CD4-positive, alpha-beta T cell (primary cell): ENCODE data around the gene ARPC5. TPM values are rescaled to one million over a fixed set of nuclear protein-coding genes. Genes with fewer than 3 reads are reported as not detected.

ENCODE experiments used
- ATAC-seq: fragments of 200-7000 bp; cut with Tn5 transposase; one replicate; pipeline ENCODE4 v1.10.0; 2022; ENCODE audit warnings: mild to moderate bottlenecking; ENCODE audit not compliant: poor library complexity
- CTCF ChIA-PET: fragments of 350-600 bp; sonication (Branson Sonifier 250); formaldehyde crosslinking; loops from one replicate; lab custom pipeline; 2021; ENCODE audit warnings: antibody characterized with exemption, inconsistent platforms; lab: Charles Lee
- POLR2A ChIA-PET: fragments of 350-600 bp; sonication (Branson Sonifier 250); formaldehyde crosslinking; loops from one replicate; lab custom pipeline; 2021; ENCODE audit warnings: antibody characterized with exemption, inconsistent platforms; lab: Charles Lee
- DNase-seq, 14 experiments: peaks; one replicate each; pipeline ENCODE4 v3.0.0-alpha.2; 2013 to 2020; ENCODE audit warnings: mixed read lengths in 2 of 14
- H3K27ac ChIP-seq, 2 donors: one replicate each; pipeline versions ENCODE4 v1.5.1 to v1.7.0; 2013; ENCODE audit warnings: low read length in 2 of 2, low read depth in 1 of 2, mild to moderate bottlenecking in 1 of 2
- H3K27me3 ChIP-seq, 2 experiments: 1 replicate in 1 of 2; 2 replicates in 1 of 2; pipeline versions ENCODE4 v1.6.1 to v1.7.0; 2013; ENCODE audit warnings: low read length in 2 of 2, control low read depth in 1 of 2, mild to moderate bottlenecking in 1 of 2, moderate library complexity in 1 of 2; ENCODE audit not compliant: insufficient read depth in 2 of 2, control insufficient read depth in 1 of 2
- H3K36me3 ChIP-seq: one replicate; pipeline ENCODE4 v1.6.1; 2013; ENCODE audit warnings: low read length, control low read depth; ENCODE audit not compliant: insufficient read depth
- H3K4me1 ChIP-seq: one replicate; pipeline ENCODE4 v1.6.1; 2013; ENCODE audit warnings: low read length, control low read depth; ENCODE audit not compliant: insufficient read depth
- H3K4me3 ChIP-seq: one replicate; pipeline ENCODE4 v1.5.1; 2013; ENCODE audit warnings: mild to moderate bottlenecking, low read length, moderate library complexity
- H3K9me3 ChIP-seq, 2 experiments: 1 replicate in 1 of 2; 2 replicates in 1 of 2; pipeline versions ENCODE4 v1.6.1 to v1.7.0; 2013; ENCODE audit warnings: low read length in 2 of 2, mild to moderate bottlenecking in 2 of 2, control low read depth in 1 of 2, moderate library complexity in 1 of 2; ENCODE audit not compliant: control insufficient read depth in 1 of 2, insufficient read depth in 1 of 2
- H3K27ac Mint-ChIP-seq: one replicate; pipeline ENCODE4 v1.8.0; 2020; ENCODE audit warnings: mixed read lengths
- H3K27me3 Mint-ChIP-seq: one replicate; pipeline ENCODE4 v1.8.0; 2021; ENCODE audit warnings: mixed read lengths
- H3K36me3 Mint-ChIP-seq: one replicate; pipeline ENCODE4 v1.8.0; 2021; ENCODE audit warnings: low read depth, mixed read lengths
- H3K4me1 Mint-ChIP-seq: one replicate; pipeline ENCODE4 v1.8.0; 2021; ENCODE audit warnings: low read depth, mixed read lengths
- H3K4me3 Mint-ChIP-seq: one replicate; pipeline ENCODE4 v1.8.0; 2020; ENCODE audit warnings: mild to moderate bottlenecking, mixed read lengths
- H3K9me3 Mint-ChIP-seq: one replicate; pipeline ENCODE4 v1.8.0; 2020; ENCODE audit warnings: mixed read lengths
- CTCF ChIP-seq: fragments of 200-600 bp; IDR thresholded peaks from one replicate; pipeline ENCODE4 v1.8.0; 2022; ENCODE audit warnings: antibody characterized with exemption, mild to moderate bottlenecking
- intact Hi-C, 2 experiments: fragments of 100-400 bp; cut with DNase I in 1 of 2; cut with micrococcal nuclease in 1 of 2; formaldehyde crosslinking; loops; one replicate each; pipeline versions ENCODE4 v1.15.1 to v1.9.0; 2023 to 2025; cut with DNase I, micrococcal nuclease
- total RNA-seq, 174 experiments: library from RNA in 2 of 174; stranded (reverse) in 2 of 174; gene quantifications; one replicate each; pipeline ENCODE4 v1.2.3 and lab custom pipeline; 2021 to 2026

Gene ARPC5
- total RNA-seq, 2 experiments from 2014 or later = 21.4 to 23.0 TPM

DNA sequence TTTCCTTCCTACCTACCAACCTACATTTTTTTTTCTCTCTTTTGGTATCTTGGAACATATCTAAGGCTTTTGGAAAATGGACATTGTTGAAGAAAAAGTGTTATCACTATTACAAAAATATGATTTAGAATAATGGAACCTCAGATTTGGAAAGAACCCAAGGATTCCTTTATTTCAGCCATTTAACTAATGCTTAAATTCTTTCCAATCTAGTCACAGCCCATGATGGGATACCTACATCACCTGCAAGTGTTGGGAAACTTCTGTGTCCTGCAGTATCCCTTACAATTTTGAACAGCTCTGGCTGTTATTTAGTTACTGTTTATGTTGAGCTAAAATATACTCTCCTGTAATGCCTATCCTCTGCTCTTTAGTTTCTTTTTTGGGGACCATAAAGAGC lies 39.8 kb upstream of the ARPC5 start:
- H3K4me1 ChIP-seq = no peaks in the 10 kb centered on the region
- Mint-ChIP-seq H3K4me1 (no peaks in the 10 kb centered on the region), H3K4me3 (no peak overlapping the region), H3K36me3 (peaks cover 4% of the 10 kb centered on the region), H3K9me3 (no peaks in the 10 kb centered on the region), H3K27ac (no peak overlapping the region), H3K27me3 (peaks cover 15% of the 10 kb centered on the region)
- no peak for ATAC-seq
- H3K9me3 ChIP-seq = peaks cover 0 to 6% of the 10 kb centered on the region in 2 experiments
- CTCF ChIA-PET = interaction anchor here (1.2 kb wide), 1 partner anchor 10 kb away, joined by 3 read pairs; no protein-coding TSS in a partner anchor
- H3K4me3 ChIP-seq = no peak overlapping the region
- H3K27ac ChIP-seq = no peak overlapping the region
- no peak for DNase-seq
- intact Hi-C loops = no loop called here
- POLR2A ChIA-PET = no interaction called here
- H3K36me3 ChIP-seq = no peaks in the 10 kb centered on the region
- no peak for TF ChIP-seq CTCF
- no peaks in the 10 kb centered on the region for H3K27me3 ChIP-seq

GRCh38 chr1:183674886-183675285 lies 39.3 kb upstream of the ARPC5 start:
- no peak for DNase-seq
- Histone ChIP-seq H3K9me3 (peaks cover 0 to 6% of the 10 kb centered on the region in 2 experiments), H3K4me3 (no peak overlapping the region), H3K36me3 (no peaks in the 10 kb centered on the region), H3K27me3 (no peaks in the 10 kb centered on the region), H3K27ac (no peak overlapping the region), H3K4me1 (no peaks in the 10 kb centered on the region)
- no peak for ATAC-seq
- Mint-ChIP-seq H3K9me3 (no peaks in the 10 kb centered on the region), H3K4me3 (no peak overlapping the region), H3K4me1 (no peaks in the 10 kb centered on the region), H3K27ac (no peak overlapping the region), H3K36me3 (peaks cover 4% of the 10 kb centered on the region), H3K27me3 (peaks cover 16% of the 10 kb centered on the region)
- ChIA-PET POLR2A (no interaction called here), CTCF (no interaction called here)
- TF ChIP-seq CTCF = no peak
- intact Hi-C loops = no loop called here

DNA sequence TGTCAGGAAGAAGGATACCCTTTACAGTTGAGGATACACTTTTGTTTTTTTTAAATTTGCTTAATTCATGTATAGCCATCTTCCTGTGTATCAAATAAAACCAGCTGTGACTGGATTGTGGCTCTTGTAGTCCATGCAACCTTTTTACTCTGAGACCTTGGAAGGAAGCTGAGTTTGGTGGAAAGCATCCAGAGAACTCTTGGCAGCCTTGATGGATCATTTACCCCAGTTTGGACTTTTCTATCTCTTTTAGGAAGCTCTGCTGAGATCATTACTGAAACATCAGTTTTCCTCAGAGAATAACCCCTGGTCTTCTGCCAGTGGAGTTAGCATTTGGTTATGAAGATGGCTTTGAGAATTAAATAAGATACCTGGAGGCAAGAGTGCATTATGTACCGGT lies 38.8 kb upstream of the ARPC5 start:
- peaks cover 0 to 6% of the 10 kb centered on the region in 2 experiments for H3K9me3 ChIP-seq
- H3K4me3 ChIP-seq = no peak overlapping the region
- DNase-seq = no peak
- H3K27ac ChIP-seq = no peak overlapping the region
- H3K4me1 ChIP-seq = no peaks in the 10 kb centered on the region
- no peaks in the 10 kb centered on the region for H3K4me1 Mint-ChIP-seq
- intact Hi-C loops = no loop called here
- no peak overlapping the region for H3K4me3 Mint-ChIP-seq
- TF ChIP-seq CTCF = no peak
- H3K36me3 Mint-ChIP-seq = peaks cover 4% of the 10 kb centered on the region
- ChIA-PET CTCF (interaction anchor here (0.8 kb wide), 1 partner anchor 11 kb away, joined by 4 read pairs; no protein-coding TSS in a partner anchor), POLR2A (no interaction called here)
- H3K27me3 Mint-ChIP-seq = peaks cover 16% of the 10 kb centered on the region
- H3K9me3 Mint-ChIP-seq = no peaks in the 10 kb centered on the region
- H3K27ac Mint-ChIP-seq = no peak overlapping the region
- no peaks in the 10 kb centered on the region for H3K36me3 ChIP-seq
- H3K27me3 ChIP-seq = no peaks in the 10 kb centered on the region
- no peak for ATAC-seq
